ENCODE results near the gene CDC20. TPM values are rescaled to one million over a fixed set of nuclear protein-coding genes. Genes with fewer than 3 reads are reported as not detected.

The CDC20 gene
- total and polyA plus RNA-seq, 10 of the 15 experiments (the other 5 are each of a cell fraction or from before 2014, with no cell fraction given), result 36.3 to 347 (median 150) TPM

- TF ChIP-seq, protein P1, sequence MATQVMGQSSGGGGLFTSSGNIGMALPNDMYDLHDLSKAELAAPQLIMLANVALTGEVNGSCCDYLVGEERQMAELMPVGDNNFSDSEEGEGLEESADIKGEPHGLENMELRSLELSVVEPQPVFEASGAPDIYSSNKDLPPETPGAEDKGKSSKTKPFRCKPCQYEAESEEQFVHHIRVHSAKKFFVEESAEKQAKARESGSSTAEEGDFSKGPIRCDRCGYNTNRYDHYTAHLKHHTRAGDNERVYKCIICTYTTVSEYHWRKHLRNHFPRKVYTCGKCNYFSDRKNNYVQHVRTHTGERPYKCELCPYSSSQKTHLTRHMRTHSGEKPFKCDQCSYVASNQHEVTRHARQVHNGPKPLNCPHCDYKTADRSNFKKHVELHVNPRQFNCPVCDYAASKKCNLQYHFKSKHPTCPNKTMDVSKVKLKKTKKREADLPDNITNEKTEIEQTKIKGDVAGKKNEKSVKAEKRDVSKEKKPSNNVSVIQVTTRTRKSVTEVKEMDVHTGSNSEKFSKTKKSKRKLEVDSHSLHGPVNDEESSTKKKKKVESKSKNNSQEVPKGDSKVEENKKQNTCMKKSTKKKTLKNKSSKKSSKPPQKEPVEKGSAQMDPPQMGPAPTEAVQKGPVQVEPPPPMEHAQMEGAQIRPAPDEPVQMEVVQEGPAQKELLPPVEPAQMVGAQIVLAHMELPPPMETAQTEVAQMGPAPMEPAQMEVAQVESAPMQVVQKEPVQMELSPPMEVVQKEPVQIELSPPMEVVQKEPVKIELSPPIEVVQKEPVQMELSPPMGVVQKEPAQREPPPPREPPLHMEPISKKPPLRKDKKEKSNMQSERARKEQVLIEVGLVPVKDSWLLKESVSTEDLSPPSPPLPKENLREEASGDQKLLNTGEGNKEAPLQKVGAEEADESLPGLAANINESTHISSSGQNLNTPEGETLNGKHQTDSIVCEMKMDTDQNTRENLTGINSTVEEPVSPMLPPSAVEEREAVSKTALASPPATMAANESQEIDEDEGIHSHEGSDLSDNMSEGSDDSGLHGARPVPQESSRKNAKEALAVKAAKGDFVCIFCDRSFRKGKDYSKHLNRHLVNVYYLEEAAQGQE (IDR thresholded peaks at IDR 0.05; ENCODE audit: low read depth, low read length), result no peak
- TF ChIP-seq KDM1A (IDR thresholded peaks at IDR 0.05; ENCODE audit: borderline replicate concordance), result no peak
- TF ChIP-seq DPF2 (IDR thresholded peaks at IDR 0.05), result no peak
- no peak for TF ChIP-seq TBL1XR1 (IDR thresholded peaks at IDR 0.05; ENCODE audit: low read depth, low read length)
Measured at GRCh38 chr1:43359696-43360095, 915 bp downstream of the CDC20 start (continued).

DNA sequence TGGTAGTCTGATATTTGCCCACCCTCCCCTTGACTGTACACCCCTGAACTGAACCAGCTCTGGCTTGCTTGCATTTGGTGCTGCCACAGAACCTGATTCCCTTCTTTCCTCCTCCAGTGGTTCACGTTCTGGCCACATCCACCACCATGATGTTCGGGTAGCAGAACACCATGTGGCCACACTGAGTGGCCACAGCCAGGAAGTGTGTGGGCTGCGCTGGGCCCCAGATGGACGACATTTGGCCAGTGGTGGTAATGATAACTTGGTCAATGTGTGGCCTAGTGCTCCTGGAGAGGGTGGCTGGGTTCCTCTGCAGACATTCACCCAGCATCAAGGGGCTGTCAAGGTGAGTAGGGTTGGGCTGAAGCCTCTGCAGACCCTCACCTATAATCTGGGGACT is 1.8 kb downstream of the CDC20 start:
- BruUV-seq (replicated peaks), result no TSS peak
- RAD21 ChIA-PET (ENCODE audit: unreplicated experiment), result interaction anchor here (1.3 kb wide), 1 partner anchor 121 kb away, joined by 3 read pairs; no protein-coding TSS in a partner anchor
- Histone ChIP-seq H3K36me3 (ENCODE audit: control insufficient read depth in 2 of 2, insufficient read depth in 2 of 2, low read length in 1 of 2) (peaks cover 15 to 26% of the 10 kb centered on the region in 2 experiments), H3K9ac (ENCODE audit: control insufficient read depth, insufficient read depth, low read length) (peak overlapping the region; percentile 75; the same call in 1 of the 2 replicates), H3K4me2 (ENCODE audit: control insufficient read depth, insufficient read depth) (peak overlapping the region; percentile 89), H3K27ac (ENCODE audit: control insufficient read depth, insufficient read depth) (no peak overlapping the region), H4K20me1 (ENCODE audit: control insufficient read depth, insufficient read depth) (no peaks in the 10 kb centered on the region), H3K4me3 (peak overlapping the region; percentile 79), H3K79me2 (ENCODE audit: control insufficient read depth, insufficient read depth, low read length) (peaks cover 43% of the 10 kb centered on the region), H2AFZ (ENCODE audit: control insufficient read depth, low read depth, low read length) (no peak overlapping the region), H3K4me1 (ENCODE audit: control insufficient read depth, insufficient read depth, low read length) (peaks cover 14% of the 10 kb centered on the region), H3K9me3 (replicated peaks; ENCODE audit: control insufficient read depth, insufficient read depth, low read length) (no peaks in the 10 kb centered on the region), H3K27me3 (replicated peaks in 1 of 2; ENCODE audit: control insufficient read depth in 2 of 2, insufficient read depth in 2 of 2, low read length in 1 of 2) (no peaks in the 10 kb centered on the region)
- 32% methylated on average over 4 of the region's 4 CpGs for WGBS (ENCODE audit: insufficient coverage, insufficient replicate concordance, low lambda C conversion rate, missing lambda C conversion rate)
- DNase-seq (ENCODE audit: low read depth, low spot score) (no peak), FAIRE-seq (no peak), ATAC-seq (no peak)
- in situ Hi-C loops (cut with MboI), result no loop called here
- CTCF ChIA-PET, result interaction anchor here (1.0 kb wide), 1 partner anchor 121 kb away, joined by 3 read pairs; no protein-coding TSS in a partner anchor
- intact Hi-C loops (cut with micrococcal nuclease; ENCODE audit: unreplicated experiment), result no loop called here
- SMC1A ChIA-PET (ENCODE audit: uncharacterized antibody, unreplicated experiment), result interaction anchor here (4.5 kb wide), 1 partner anchor 133 kb away, joined by 26 read pairs; no protein-coding TSS in a partner anchor
- POLR2A ChIA-PET, result interaction anchor here (1.0 kb wide), 1 partner anchor 16 kb away, joined by 4 read pairs; no protein-coding TSS in a partner anchor
- TF ChIP-seq SPI1 (IDR thresholded peaks at IDR 0.05; ENCODE audit: borderline replicate concordance, insufficient read depth, low read depth, low read length) (no peak), POLR2A (IDR thresholded peaks at IDR 0.05; ENCODE audit: low read depth, low read length) (peak; percentile 13; the same call in 1 of the 2 replicates)

Measured in GM12878 (cell line).